Loucy (cell line): ENCODE measurements around the gene RGS3.

ENCODE experiments used
- H2AFZ ChIP-seq: fragments of 200-600 bp; sonication (generic); 2 replicates; pipeline ENCODE4 v1.6.0; 2016; ENCODE audit warnings: antibody characterized with exemption, mild to moderate bottlenecking, low read length, moderate library complexity
- H3F3A ChIP-seq: fragments of 200-600 bp; 2 replicates; pipeline ENCODE4 v1.6.0; 2016; ENCODE audit warnings: antibody characterized with exemption, low read depth, mild to moderate bottlenecking
- H3K27me3 ChIP-seq: fragments of 200-600 bp; sonication (generic); 2 replicates; pipeline ENCODE4 v1.6.1; 2014; ENCODE audit warnings: low read length, mild to moderate bottlenecking; ENCODE audit not compliant: insufficient read depth, poor library complexity, severe bottlenecking
- H3K36me3 ChIP-seq: fragments of 200-600 bp; sonication (generic); 2 replicates; pipeline ENCODE4 v1.6.1; 2016; ENCODE audit warnings: low read length; ENCODE audit not compliant: insufficient read depth
- H3K4me1 ChIP-seq: fragments of 200-600 bp; sonication (generic); 2 replicates; pipeline ENCODE4 v1.5.1; 2014; ENCODE audit warnings: low read length, mild to moderate bottlenecking; ENCODE audit not compliant: insufficient read depth, poor library complexity, severe bottlenecking
- H3K4me2 ChIP-seq: fragments of 200-600 bp; sonication (generic); 2 replicates; pipeline ENCODE4 v1.6.0; 2014; ENCODE audit warnings: antibody characterized with exemption, low read length, low read depth, mild to moderate bottlenecking; ENCODE audit not compliant: poor library complexity, severe bottlenecking
- H3K4me3 ChIP-seq: fragments of 200-600 bp; sonication (generic); 2 replicates; pipeline ENCODE4 v1.5.1; 2014; ENCODE audit warnings: low read length, mild to moderate bottlenecking, mixed read lengths; ENCODE audit not compliant: poor library complexity, severe bottlenecking
- H3K79me2 ChIP-seq: fragments of 200-600 bp; sonication (generic); 2 replicates; pipeline ENCODE4 v1.6.1; 2014; ENCODE audit warnings: low read length; ENCODE audit not compliant: insufficient read depth
- H3K9ac ChIP-seq: fragments of 200-600 bp; sonication (generic); 2 replicates; pipeline ENCODE4 v1.6.0; 2014; ENCODE audit warnings: mild to moderate bottlenecking, low read depth, low read length, moderate library complexity; ENCODE audit not compliant: poor library complexity, severe bottlenecking
- H3K9me2 ChIP-seq: fragments of 200-600 bp; sonication (generic); replicated peaks from 2 replicates; pipeline ENCODE4 v1.6.1; 2016; ENCODE audit warnings: low read depth, low read length, mixed read lengths
- H3K9me3 ChIP-seq: fragments of 200-600 bp; sonication (generic); 2 replicates; pipeline ENCODE4 v1.6.1; 2014; ENCODE audit warnings: mild to moderate bottlenecking, antibody characterized with exemption, low read length, low read depth; ENCODE audit not compliant: insufficient read depth
- H4K20me1 ChIP-seq: fragments of 200-600 bp; sonication (generic); 2 replicates; pipeline ENCODE4 v1.6.0; 2014; ENCODE audit warnings: antibody characterized with exemption, low read length, mild to moderate bottlenecking; ENCODE audit not compliant: insufficient read depth, poor library complexity, severe bottlenecking
- EZH2phosphoT487 ChIP-seq: fragments of 200-600 bp; IDR thresholded peaks from 2 replicates; pipeline ENCODE4 v1.6.1; 2018; ENCODE audit warnings: antibody characterized with exemption, mild to moderate bottlenecking, moderate library complexity, borderline replicate concordance
- TF ChIP-seq, protein P1 (sequence below): fragments of 200-600 bp; sonication (generic); conservative IDR thresholded peaks from 2 replicates; pipeline ENCODE4 v1.5.1; 2014; ENCODE audit warnings: mild to moderate bottlenecking, antibody characterized with exemption, low read length

The RGS3 gene

DNA sequence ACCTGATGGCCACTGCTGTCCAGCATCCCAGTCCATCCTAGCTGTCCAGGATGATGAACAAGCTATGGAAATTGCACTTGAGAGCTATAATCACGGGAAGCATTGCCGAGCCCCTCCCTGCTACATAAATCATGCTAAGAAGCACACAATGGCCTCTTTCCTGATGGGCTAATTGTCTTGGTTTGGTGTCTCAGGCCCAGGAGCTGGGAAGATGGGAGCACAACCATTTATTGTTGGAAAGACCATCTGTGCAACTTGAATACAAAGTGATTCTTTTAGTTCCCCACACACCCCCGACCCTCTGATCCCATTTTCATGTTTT is 80.4 kb downstream of the RGS3 start:
- H3F3A ChIP-seq, result no peaks in the 10 kb centered on the region
- H3K27me3 ChIP-seq, result no peaks in the 10 kb centered on the region
- TF ChIP-seq, protein P1, sequence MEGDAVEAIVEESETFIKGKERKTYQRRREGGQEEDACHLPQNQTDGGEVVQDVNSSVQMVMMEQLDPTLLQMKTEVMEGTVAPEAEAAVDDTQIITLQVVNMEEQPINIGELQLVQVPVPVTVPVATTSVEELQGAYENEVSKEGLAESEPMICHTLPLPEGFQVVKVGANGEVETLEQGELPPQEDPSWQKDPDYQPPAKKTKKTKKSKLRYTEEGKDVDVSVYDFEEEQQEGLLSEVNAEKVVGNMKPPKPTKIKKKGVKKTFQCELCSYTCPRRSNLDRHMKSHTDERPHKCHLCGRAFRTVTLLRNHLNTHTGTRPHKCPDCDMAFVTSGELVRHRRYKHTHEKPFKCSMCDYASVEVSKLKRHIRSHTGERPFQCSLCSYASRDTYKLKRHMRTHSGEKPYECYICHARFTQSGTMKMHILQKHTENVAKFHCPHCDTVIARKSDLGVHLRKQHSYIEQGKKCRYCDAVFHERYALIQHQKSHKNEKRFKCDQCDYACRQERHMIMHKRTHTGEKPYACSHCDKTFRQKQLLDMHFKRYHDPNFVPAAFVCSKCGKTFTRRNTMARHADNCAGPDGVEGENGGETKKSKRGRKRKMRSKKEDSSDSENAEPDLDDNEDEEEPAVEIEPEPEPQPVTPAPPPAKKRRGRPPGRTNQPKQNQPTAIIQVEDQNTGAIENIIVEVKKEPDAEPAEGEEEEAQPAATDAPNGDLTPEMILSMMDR, result no peak
- TF ChIP-seq EZH2phosphoT487, result no peak
- H3K4me2 ChIP-seq, result no peak overlapping the region
- peaks cover 19% of the 10 kb centered on the region; the same call in 1 of the 2 replicates for H3K36me3 ChIP-seq
- H4K20me1 ChIP-seq, result no peaks in the 10 kb centered on the region
- no peaks in the 10 kb centered on the region for H3K9me3 ChIP-seq
- peaks cover 15% of the 10 kb centered on the region for H3K4me1 ChIP-seq
- H3K4me3 ChIP-seq, result no peak overlapping the region
- H3K9me2 ChIP-seq, result no peaks in the 10 kb centered on the region
- H3K79me2 ChIP-seq, result no peaks in the 10 kb centered on the region
- H3K9ac ChIP-seq, result no peak overlapping the region
- H2AFZ ChIP-seq, result no peak overlapping the region

- Histone ChIP-seq H3K4me2 (no peak overlapping the region), H3F3A (no peaks in the 10 kb centered on the region), H3K4me3 (no peak overlapping the region), H3K9ac (no peak overlapping the region), H4K20me1 (no peaks in the 10 kb centered on the region), H3K9me3 (no peaks in the 10 kb centered on the region), H3K36me3 (peaks cover 18% of the 10 kb centered on the region; the same call in 1 of the 2 replicates), H3K9me2 (no peaks in the 10 kb centered on the region), H3K79me2 (no peaks in the 10 kb centered on the region), H3K27me3 (no peaks in the 10 kb centered on the region), H3K4me1 (peaks cover 15% of the 10 kb centered on the region), H2AFZ (no peak overlapping the region)
- TF ChIP-seq, protein P1, result no peak
- TF ChIP-seq EZH2phosphoT487, result no peak
Observed at GRCh38 chr9:113545068-113545467, 81.5 kb downstream of the RGS3 start.

DNA sequence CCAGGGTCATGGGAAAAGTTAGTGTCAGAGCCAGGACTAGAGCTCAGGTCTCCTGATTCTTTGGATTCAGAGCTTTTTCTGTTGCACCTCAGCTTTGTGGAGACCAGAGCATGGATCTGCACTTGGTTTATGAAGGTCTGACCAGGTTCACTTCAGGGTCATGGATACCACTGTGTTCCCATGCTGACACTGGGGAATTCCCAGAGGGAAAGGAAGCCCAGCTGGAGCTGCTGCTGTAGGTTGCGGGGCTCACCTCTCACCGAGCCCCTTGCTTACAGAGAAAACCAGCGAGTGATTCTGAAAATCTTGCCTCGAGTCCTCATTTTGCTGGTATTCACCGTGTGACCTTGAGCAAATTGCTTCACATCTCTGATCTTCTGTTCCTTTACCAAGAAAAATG is 83.0 kb downstream of the RGS3 start:
- TF ChIP-seq EZH2phosphoT487, result no peak
- TF ChIP-seq, protein P1, result no peak
- Histone ChIP-seq H3K4me1 (peaks cover 15% of the 10 kb centered on the region), H3F3A (no peaks in the 10 kb centered on the region), H4K20me1 (no peaks in the 10 kb centered on the region), H3K9me2 (no peaks in the 10 kb centered on the region), H3K4me2 (no peak overlapping the region), H3K9ac (no peak overlapping the region), H3K4me3 (no peak overlapping the region), H2AFZ (no peak overlapping the region), H3K36me3 (peaks cover 6% of the 10 kb centered on the region; the same call in 1 of the 2 replicates), H3K9me3 (no peaks in the 10 kb centered on the region), H3K27me3 (no peaks in the 10 kb centered on the region), H3K79me2 (no peaks in the 10 kb centered on the region)
